Measurements from ENCODE around the gene REC8. TPM values are rescaled to one million over a fixed set of nuclear protein-coding genes. Genes with fewer than 3 reads are reported as not detected.

The REC8 gene
- total RNA-seq, 1 experiment from 2014 or later, result 6.1 TPM

DNA sequence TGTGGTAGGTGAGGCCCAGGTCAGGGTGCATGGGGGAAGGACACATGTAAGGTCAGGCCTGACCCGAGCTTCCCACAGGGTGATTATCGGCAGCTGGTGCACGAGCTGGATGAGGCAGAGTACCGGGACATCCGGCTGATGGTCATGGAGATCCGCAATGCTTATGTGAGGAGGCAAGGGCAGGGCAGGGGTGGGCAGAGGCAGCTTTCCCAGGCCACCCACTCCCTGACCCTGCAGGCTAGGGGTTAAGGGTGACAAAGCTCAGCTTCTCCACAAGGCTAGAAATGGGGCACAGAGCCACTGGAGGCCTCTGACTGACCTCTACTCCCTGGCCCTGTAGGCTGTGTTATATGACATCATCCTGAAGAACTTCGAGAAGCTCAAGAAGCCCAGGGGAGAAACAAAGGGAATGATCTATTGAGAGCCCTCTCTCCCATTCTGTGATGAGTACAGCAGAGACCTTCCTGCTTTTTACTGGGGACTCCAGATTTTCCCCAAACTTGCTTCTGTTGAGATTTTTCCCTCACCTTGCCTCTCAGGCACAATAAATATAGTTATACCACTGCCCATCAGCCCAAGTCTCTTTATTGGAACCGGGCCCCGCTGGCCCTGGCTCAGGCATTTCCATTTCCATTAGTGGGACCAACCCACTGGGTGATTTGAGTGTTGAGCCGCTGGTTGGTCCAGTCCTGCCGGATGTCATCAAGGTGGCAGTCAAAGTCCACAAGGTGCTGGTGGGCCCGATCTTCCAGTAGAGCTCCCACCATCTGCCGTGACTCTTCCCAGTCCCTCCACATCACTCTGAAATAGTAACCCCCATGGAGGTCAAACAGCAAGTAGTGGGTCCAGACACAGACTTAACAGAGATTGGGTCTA is 33.2 kb upstream of the REC8 start:
- H3K36me3 Mint-ChIP-seq (ENCODE audit: insufficient read depth, unreplicated experiment), result peaks cover 26% of the 10 kb centered on the region
- H3K9me3 Mint-ChIP-seq (ENCODE audit: unreplicated experiment), result no peaks in the 10 kb centered on the region
- no peaks in the 10 kb centered on the region for H3K27me3 Mint-ChIP-seq (ENCODE audit: insufficient read depth, unreplicated experiment)
- intact Hi-C loops (cut with micrococcal nuclease), result no loop called here
- DNase-seq (ENCODE audit: unreplicated experiment), result no peak
- ChIA-PET POLR2A (interaction anchor here (0.7 to 12.5 kb wide), 3 partner anchors 8 to 158 kb away, joined by 3 to 252 read pairs (median 68); partner anchors contain the start of genes DCAF11, NRL, PSME2 and RNF31), CTCF (interaction anchor here (0.5 to 2.4 kb wide), 5 partner anchors 22 to 161 kb away, joined by 3 to 12 read pairs (median 3); partner anchors contain the start of genes DCAF11 and IRF9)
- peak overlapping the region; percentile 59 for H3K27ac Mint-ChIP-seq (ENCODE audit: low read depth, unreplicated experiment)
- TF ChIP-seq, protein P1, sequence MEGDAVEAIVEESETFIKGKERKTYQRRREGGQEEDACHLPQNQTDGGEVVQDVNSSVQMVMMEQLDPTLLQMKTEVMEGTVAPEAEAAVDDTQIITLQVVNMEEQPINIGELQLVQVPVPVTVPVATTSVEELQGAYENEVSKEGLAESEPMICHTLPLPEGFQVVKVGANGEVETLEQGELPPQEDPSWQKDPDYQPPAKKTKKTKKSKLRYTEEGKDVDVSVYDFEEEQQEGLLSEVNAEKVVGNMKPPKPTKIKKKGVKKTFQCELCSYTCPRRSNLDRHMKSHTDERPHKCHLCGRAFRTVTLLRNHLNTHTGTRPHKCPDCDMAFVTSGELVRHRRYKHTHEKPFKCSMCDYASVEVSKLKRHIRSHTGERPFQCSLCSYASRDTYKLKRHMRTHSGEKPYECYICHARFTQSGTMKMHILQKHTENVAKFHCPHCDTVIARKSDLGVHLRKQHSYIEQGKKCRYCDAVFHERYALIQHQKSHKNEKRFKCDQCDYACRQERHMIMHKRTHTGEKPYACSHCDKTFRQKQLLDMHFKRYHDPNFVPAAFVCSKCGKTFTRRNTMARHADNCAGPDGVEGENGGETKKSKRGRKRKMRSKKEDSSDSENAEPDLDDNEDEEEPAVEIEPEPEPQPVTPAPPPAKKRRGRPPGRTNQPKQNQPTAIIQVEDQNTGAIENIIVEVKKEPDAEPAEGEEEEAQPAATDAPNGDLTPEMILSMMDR (IDR thresholded peaks at IDR 0.05; ENCODE audit: unreplicated experiment), result no peak
- peak overlapping the region; percentile 93 for H3K4me3 Mint-ChIP-seq (ENCODE audit: unreplicated experiment)
- H3K4me1 Mint-ChIP-seq (ENCODE audit: insufficient read depth, unreplicated experiment), result peaks cover 30% of the 10 kb centered on the region
- TSS peak; percentile 73 for BruUV-seq (replicated peaks)

GRCh38 chr14:24139272-24139934 is 32.5 kb upstream of the REC8 start:
- Mint-ChIP-seq H3K4me1 (ENCODE audit: insufficient read depth, unreplicated experiment) (peaks cover 30% of the 10 kb centered on the region), H3K27ac (ENCODE audit: low read depth, unreplicated experiment) (peak overlapping the region; percentile 59), H3K36me3 (ENCODE audit: insufficient read depth, unreplicated experiment) (peaks cover 30% of the 10 kb centered on the region), H3K27me3 (ENCODE audit: insufficient read depth, unreplicated experiment) (no peaks in the 10 kb centered on the region), H3K4me3 (ENCODE audit: unreplicated experiment) (peak overlapping the region; percentile 93), H3K9me3 (ENCODE audit: unreplicated experiment) (no peaks in the 10 kb centered on the region)
- BruUV-seq (replicated peaks), result no TSS peak
- TF ChIP-seq, protein P1 (IDR thresholded peaks at IDR 0.05; ENCODE audit: unreplicated experiment), result no peak
- intact Hi-C loops (cut with micrococcal nuclease), result no loop called here
- POLR2A ChIA-PET, result interaction anchor here (0.7 to 12.5 kb wide), 5 partner anchors 7 to 158 kb away, joined by 3 to 252 read pairs (median 16); partner anchors contain the start of genes DCAF11, IPO4, IRF9 and NRL
- CTCF ChIA-PET, result interaction anchor here (0.6 to 2.4 kb wide), 3 partner anchors 21 to 162 kb away, joined by 3 to 12 read pairs (median 3); partner anchors contain the start of genes DCAF11 and IRF9
- DNase-seq (ENCODE audit: unreplicated experiment), result no peak

GRCh38 chr14:24141097-24141880 is 30.6 kb upstream of the REC8 start, which contains the start of gene EMC9:
TSS of gene EMC9 (minus strand) at chr14:24141591. CDS start at chr14:24141304, 287 bp downstream.
- BruUV-seq (replicated peaks), result TSS peak; percentile 23
- peak; percentile 100 for DNase-seq (ENCODE audit: unreplicated experiment)
- no peaks in the 10 kb centered on the region for H3K27me3 Mint-ChIP-seq (ENCODE audit: insufficient read depth, unreplicated experiment)
- H3K9me3 Mint-ChIP-seq (ENCODE audit: unreplicated experiment), result no peaks in the 10 kb centered on the region
- peak within 1 kb of the TSS; percentile 93 for H3K4me3 Mint-ChIP-seq (ENCODE audit: unreplicated experiment)
- H3K27ac Mint-ChIP-seq (ENCODE audit: low read depth, unreplicated experiment), result peak within 1 kb of the TSS; percentile 64
- intact Hi-C loops (cut with micrococcal nuclease), result no loop called here
- H3K4me1 Mint-ChIP-seq (ENCODE audit: insufficient read depth, unreplicated experiment), result peaks cover 21% of the 10 kb centered on the region
- TF ChIP-seq, protein P1 (IDR thresholded peaks at IDR 0.05; ENCODE audit: unreplicated experiment), result peak; percentile 14
- H3K36me3 Mint-ChIP-seq (ENCODE audit: insufficient read depth, unreplicated experiment), result peaks cover 38% of the 10 kb centered on the region
- ChIA-PET POLR2A (interaction anchor here (0.6 to 12.5 kb wide), 27 partner anchors 9 to 1046 kb away, joined by 3 to 252 read pairs (median 5); partner anchors contain the start of genes ACIN1, C14orf119, DCAF11 and DHRS1), CTCF (interaction anchor here (0.6 to 1.1 kb wide), 7 partner anchors 23 to 167 kb away, joined by 3 to 6 read pairs (median 3); partner anchors contain the start of genes DCAF11 and PCK2)
